ENCODE data around the gene KRT85. TPM values are rescaled to one million over a fixed set of nuclear protein-coding genes. Genes with fewer than 3 reads are reported as not detected.

The KRT85 gene
- total and polyA plus RNA-seq, 7 experiments from 2014 or later, result not detected

DNA sequence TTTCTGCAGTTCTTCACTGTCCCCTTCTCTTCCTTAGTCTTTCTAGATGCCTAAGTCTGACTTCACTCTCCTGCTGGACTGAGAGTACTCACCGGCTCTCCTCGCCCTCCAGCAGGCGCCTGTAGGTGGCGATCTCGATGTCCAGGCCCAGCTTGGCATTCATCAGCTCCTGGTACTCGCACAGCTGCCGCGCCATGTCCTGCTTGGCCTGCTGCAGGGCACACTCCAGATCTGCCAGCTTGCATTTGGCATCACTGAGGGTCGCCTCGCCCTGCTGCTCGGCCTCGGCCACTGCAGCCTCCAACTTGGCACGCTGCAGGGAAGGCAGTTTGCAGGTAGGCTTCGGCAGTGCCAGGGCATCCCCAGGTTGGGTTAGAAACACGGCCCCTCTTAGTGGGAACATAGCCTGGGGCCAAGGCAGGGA, 13.0 kb upstream of the KRT85 start:
- CTCF ChIA-PET, result interaction anchor here (0.6 to 1.1 kb wide), 2 partner anchors 18 to 439 kb away, joined by 3 read pairs; no protein-coding TSS in a partner anchor
- Histone ChIP-seq H3K4me1 (ENCODE audit: control insufficient read depth in 2 of 2, insufficient read depth in 2 of 2, low read length in 2 of 2) (peaks cover 3 to 7% of the 10 kb centered on the region in 2 donors), H3K27me3 (ENCODE audit: control insufficient read depth in 2 of 2, insufficient read depth in 2 of 2, low read length in 2 of 2) (no peaks in the 10 kb centered on the region), H3K4me3 (ENCODE audit: low read length) (no peak overlapping the region), H3K27ac (ENCODE audit: low read depth, low read length) (no peak overlapping the region), H3K36me3 (ENCODE audit: control insufficient read depth in 2 of 3, insufficient read depth in 3 of 3, low read length in 3 of 3) (no peaks in the 10 kb centered on the region), H3K9me3 (ENCODE audit: control insufficient read depth in 2 of 3, low read length in 3 of 3) (no peaks in the 10 kb centered on the region)
- ATAC-seq (no peak), DNase-seq (no peak)
- no peak overlapping the region for H3K4me3 Mint-ChIP-seq
- peaks cover 7 to 12% (median 8%) of the 10 kb centered on the region in 7 donors for H3K4me1 Mint-ChIP-seq
- H3K27me3 Mint-ChIP-seq, result peaks cover 0 to 15% (median 7%) of the 10 kb centered on the region in 5 donors
- no peaks in the 10 kb centered on the region for H3K36me3 Mint-ChIP-seq
- H3K9me3 Mint-ChIP-seq, result no peaks in the 10 kb centered on the region
- no peak overlapping the region for H3K27ac Mint-ChIP-seq
- intact Hi-C loops (cut with micrococcal nuclease), result no loop called here
- POLR2A ChIA-PET, result no interaction called here

DNA sequence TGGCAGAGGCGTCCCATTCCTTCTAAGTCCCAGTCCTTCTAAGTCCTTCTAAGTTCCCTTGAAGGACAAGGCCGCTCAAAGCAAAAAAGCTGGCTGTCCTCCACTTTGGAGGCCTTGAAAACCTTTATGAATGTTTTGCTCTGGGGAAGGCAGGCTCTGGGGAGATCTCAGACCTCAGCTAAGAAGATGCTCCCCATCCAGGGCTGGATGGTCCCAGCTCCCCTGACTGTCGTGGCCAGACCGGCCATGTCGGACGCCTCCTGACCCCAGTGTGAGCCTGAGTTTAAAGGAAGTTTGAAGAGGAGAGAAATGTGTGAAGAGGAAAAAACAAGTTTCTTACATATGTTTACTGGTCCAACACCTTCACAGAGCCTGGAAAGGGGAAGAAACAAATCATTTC, 12.3 kb upstream of the KRT85 start:
- no peak overlapping the region for H3K4me3 ChIP-seq (ENCODE audit: low read length)
- Mint-ChIP-seq H3K4me1 (peaks cover 7 to 12% (median 8%) of the 10 kb centered on the region in 7 donors), H3K27me3 (peaks cover 0 to 15% (median 7%) of the 10 kb centered on the region in 5 donors), H3K9me3 (no peaks in the 10 kb centered on the region), H3K27ac (no peak overlapping the region), H3K36me3 (no peaks in the 10 kb centered on the region), H3K4me3 (no peak overlapping the region)
- no peaks in the 10 kb centered on the region for H3K27me3 ChIP-seq (ENCODE audit: control insufficient read depth in 2 of 2, insufficient read depth in 2 of 2, low read length in 2 of 2)
- POLR2A ChIA-PET, result no interaction called here
- DNase-seq (no peak), ATAC-seq (no peak)
- no peak overlapping the region for H3K27ac ChIP-seq (ENCODE audit: low read depth, low read length)
- H3K36me3 ChIP-seq (ENCODE audit: control insufficient read depth in 2 of 3, insufficient read depth in 3 of 3, low read length in 3 of 3), result no peaks in the 10 kb centered on the region
- no peaks in the 10 kb centered on the region for H3K9me3 ChIP-seq (ENCODE audit: control insufficient read depth in 2 of 3, low read length in 3 of 3)
- CTCF ChIA-PET, result interaction anchor here (1.1 kb wide), 1 partner anchor 500 kb away, joined by 3 read pairs; no protein-coding TSS in a partner anchor
- H3K4me1 ChIP-seq (ENCODE audit: control insufficient read depth in 2 of 2, insufficient read depth in 2 of 2, low read length in 2 of 2), result peaks cover 3 to 7% of the 10 kb centered on the region in 2 donors
- intact Hi-C loops (cut with micrococcal nuclease), result loop anchor here in 1 of 2 donors (10.0 kb wide), 1 partner anchor 125 kb away; no protein-coding TSS in a partner anchor

DNA sequence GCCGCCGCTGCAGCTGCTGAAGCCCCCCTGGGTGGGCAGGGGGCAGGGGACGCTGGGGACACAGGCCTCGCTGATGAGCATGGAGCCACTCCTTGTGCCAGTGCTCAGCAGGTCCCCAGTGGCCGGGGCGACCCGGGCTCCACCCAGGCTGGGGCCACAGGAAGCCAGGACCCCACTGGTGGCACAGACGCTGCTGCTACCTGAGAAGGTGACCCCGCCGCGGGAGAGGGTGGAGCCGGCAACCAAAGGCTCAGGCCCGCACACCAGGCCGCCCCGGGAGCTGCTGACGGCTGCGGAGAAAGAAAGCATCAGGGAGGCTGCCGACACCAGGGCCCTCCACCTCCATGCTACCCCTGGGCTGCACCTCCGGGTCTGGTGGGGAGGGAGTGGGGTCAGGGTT, 10.8 kb upstream of the KRT85 start:
- Histone ChIP-seq H3K27ac (ENCODE audit: low read depth, low read length) (no peak overlapping the region), H3K27me3 (ENCODE audit: control insufficient read depth in 2 of 2, insufficient read depth in 2 of 2, low read length in 2 of 2) (no peaks in the 10 kb centered on the region), H3K9me3 (ENCODE audit: control insufficient read depth in 2 of 3, low read length in 3 of 3) (no peaks in the 10 kb centered on the region), H3K4me3 (ENCODE audit: low read length) (no peak overlapping the region), H3K4me1 (ENCODE audit: control insufficient read depth in 2 of 2, insufficient read depth in 2 of 2, low read length in 2 of 2) (peaks cover 3 to 5% of the 10 kb centered on the region in 2 donors), H3K36me3 (ENCODE audit: control insufficient read depth in 2 of 3, insufficient read depth in 3 of 3, low read length in 3 of 3) (no peaks in the 10 kb centered on the region)
- Mint-ChIP-seq H3K27ac (no peak overlapping the region), H3K4me1 (peaks cover 6 to 8% (median 7%) of the 10 kb centered on the region in 7 donors), H3K9me3 (peaks cover 0 to 13% (median 0%) of the 10 kb centered on the region in 11 donors), H3K36me3 (no peaks in the 10 kb centered on the region), H3K27me3 (peaks cover 0 to 21% (median 7%) of the 10 kb centered on the region in 5 donors), H3K4me3 (no peak overlapping the region)
- ChIA-PET POLR2A (no interaction called here), CTCF (no interaction called here)
- intact Hi-C loops (cut with micrococcal nuclease), result loop anchor here in 1 of 2 donors (10.0 kb wide), 1 partner anchor 127 kb away; no protein-coding TSS in a partner anchor
- ATAC-seq, result no peak
- DNase-seq, result no peak

DNA sequence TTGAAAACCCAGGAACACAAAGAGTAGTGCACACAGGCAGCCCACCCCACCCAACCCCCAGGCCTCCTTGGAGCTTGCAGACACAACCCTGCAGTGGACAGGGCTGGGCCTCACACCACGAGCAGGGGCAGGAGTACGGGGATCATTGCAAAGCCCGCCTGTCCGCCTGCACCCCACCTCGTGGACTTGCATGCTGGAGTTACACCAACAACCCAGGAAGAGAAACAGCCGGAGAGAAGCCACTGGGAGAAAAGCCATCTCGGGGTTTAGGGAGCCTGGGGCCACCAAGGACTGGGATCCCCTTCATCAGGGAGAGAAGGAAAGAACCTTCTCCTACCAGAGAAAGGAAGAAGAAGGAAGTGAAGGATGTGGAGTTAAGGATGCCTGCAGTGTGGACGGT, 10.0 kb upstream of the KRT85 start:
- Mint-ChIP-seq H3K9me3 (peaks cover 0 to 13% (median 0%) of the 10 kb centered on the region in 11 donors), H3K27me3 (peaks cover 0 to 25% (median 7%) of the 10 kb centered on the region in 5 donors), H3K4me3 (no peak overlapping the region), H3K36me3 (no peaks in the 10 kb centered on the region), H3K4me1 (no peaks in the 10 kb centered on the region), H3K27ac (no peak overlapping the region)
- Histone ChIP-seq H3K36me3 (ENCODE audit: control insufficient read depth in 2 of 3, insufficient read depth in 3 of 3, low read length in 3 of 3) (no peaks in the 10 kb centered on the region), H3K27me3 (ENCODE audit: control insufficient read depth in 2 of 2, insufficient read depth in 2 of 2, low read length in 2 of 2) (no peaks in the 10 kb centered on the region), H3K9me3 (ENCODE audit: control insufficient read depth in 2 of 3, low read length in 3 of 3) (no peaks in the 10 kb centered on the region), H3K4me3 (ENCODE audit: low read length) (no peak overlapping the region), H3K4me1 (ENCODE audit: control insufficient read depth in 2 of 2, insufficient read depth in 2 of 2, low read length in 2 of 2) (no peaks in the 10 kb centered on the region), H3K27ac (ENCODE audit: low read depth, low read length) (no peak overlapping the region)
- POLR2A ChIA-PET, result no interaction called here
- DNase-seq, result no peak
- no peak for ATAC-seq
- intact Hi-C loops (cut with micrococcal nuclease), result loop anchor here in 1 of 2 donors (10.0 kb wide), 1 partner anchor 128 kb away; no protein-coding TSS in a partner anchor
- CTCF ChIA-PET, result no interaction called here

DNA sequence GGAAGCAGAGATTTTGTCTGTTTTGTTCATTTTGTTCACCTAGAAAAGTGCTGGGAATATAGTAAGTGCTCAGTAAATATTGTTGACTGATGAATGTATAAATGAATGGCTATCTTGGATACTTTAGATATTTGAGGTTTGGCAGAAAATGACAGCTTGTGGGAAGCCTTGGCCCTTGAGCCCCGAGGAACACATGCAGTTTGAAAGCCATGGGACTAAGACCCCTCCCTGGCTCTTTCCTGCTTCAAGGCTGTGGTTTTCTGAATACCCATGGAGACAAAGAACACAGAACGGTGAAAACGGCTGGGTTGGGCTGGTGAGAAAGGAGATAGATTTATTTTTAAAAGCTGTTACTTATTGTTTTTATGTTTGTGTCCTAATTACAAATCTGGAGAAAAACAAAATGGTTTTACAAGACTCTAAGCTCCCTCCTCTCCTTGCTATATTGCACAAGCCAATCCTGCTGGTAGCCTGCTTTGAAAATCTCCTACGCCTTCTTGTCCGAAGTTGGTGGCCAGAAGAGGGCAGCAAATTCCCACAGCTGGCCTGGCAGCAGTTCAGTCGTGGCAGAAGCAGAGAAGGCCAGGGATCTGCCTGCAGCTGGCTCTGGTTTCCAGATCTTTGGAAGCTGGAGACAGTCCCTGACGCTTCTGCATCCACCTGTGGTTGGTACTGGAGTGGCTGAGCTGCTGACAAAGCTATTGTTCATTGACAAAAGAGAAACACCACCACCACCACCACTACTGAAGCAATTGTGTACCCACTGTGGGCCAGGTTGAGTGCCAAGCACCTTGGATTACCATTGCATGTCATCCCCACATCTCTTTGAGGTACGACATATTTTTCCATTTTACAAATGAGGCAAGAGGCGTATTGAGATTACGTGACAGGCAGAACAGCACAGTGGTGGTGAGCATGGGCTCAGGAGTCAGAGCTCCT, 5.2 kb upstream of the KRT85 start:
- no peaks in the 10 kb centered on the region for H3K4me1 Mint-ChIP-seq
- no peak overlapping the region for H3K4me3 ChIP-seq (ENCODE audit: low read length)
- H3K27ac Mint-ChIP-seq, result no peak overlapping the region
- ATAC-seq, result peak; percentile 70
- H3K36me3 ChIP-seq (ENCODE audit: control insufficient read depth in 2 of 3, insufficient read depth in 3 of 3, low read length in 3 of 3), result no peaks in the 10 kb centered on the region
- ChIA-PET POLR2A (no interaction called here), CTCF (interaction anchor here (0.5 to 4.9 kb wide), 10 partner anchors 11 to 614 kb away, joined by 3 to 78 read pairs (median 4); partner anchors contain the start of gene KRT74)
- DNase-seq, result peak in 7 of 9 donors; percentile 30 to 60 (median 42)
- no peaks in the 10 kb centered on the region for H3K27me3 ChIP-seq (ENCODE audit: control insufficient read depth in 2 of 2, insufficient read depth in 2 of 2, low read length in 2 of 2)
- peaks cover 2 to 31% (median 10%) of the 10 kb centered on the region in 5 donors for H3K27me3 Mint-ChIP-seq
- H3K4me3 Mint-ChIP-seq, result no peak overlapping the region
- H3K9me3 ChIP-seq (ENCODE audit: control insufficient read depth in 2 of 3, low read length in 3 of 3), result no peaks in the 10 kb centered on the region
- no peaks in the 10 kb centered on the region for H3K36me3 Mint-ChIP-seq
- H3K9me3 Mint-ChIP-seq, result peaks cover 0 to 13% (median 0%) of the 10 kb centered on the region in 11 donors
- no peak overlapping the region for H3K27ac ChIP-seq (ENCODE audit: low read depth, low read length)
- intact Hi-C loops (cut with micrococcal nuclease), result loop anchor here (1.0 to 10.0 kb wide), 5 partner anchors 132 to 507 kb away; no protein-coding TSS in a partner anchor
- H3K4me1 ChIP-seq (ENCODE audit: control insufficient read depth in 2 of 2, insufficient read depth in 2 of 2, low read length in 2 of 2), result no peaks in the 10 kb centered on the region

DNA sequence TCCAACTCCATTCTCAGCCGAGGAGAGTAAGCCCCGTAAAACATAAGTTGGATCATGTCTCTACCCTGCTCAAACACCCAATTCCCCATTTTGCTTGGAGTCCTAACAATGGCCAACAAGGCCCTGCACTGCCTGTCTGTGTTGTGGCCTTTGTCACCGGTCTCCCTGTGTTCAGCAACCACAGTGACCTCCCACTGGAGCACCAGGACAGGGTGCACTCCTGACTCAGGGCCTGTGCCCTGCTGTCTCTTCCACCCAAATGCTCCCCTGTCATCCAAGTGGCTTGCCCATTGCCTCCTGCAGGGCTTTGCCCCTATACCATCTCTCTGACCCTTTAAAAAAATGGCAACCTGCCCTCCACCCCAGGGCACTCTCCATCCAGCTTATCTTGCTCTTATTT, 4.4 kb upstream of the KRT85 start:
- Mint-ChIP-seq H3K36me3 (no peaks in the 10 kb centered on the region), H3K4me3 (no peak overlapping the region), H3K27ac (peak overlapping the region in 1 of 9 donors; percentile 21), H3K4me1 (no peaks in the 10 kb centered on the region), H3K9me3 (peaks cover 0 to 13% (median 0%) of the 10 kb centered on the region in 11 donors), H3K27me3 (peaks cover 0 to 31% (median 10%) of the 10 kb centered on the region in 5 donors)
- no peaks in the 10 kb centered on the region for H3K27me3 ChIP-seq (ENCODE audit: control insufficient read depth in 2 of 2, insufficient read depth in 2 of 2, low read length in 2 of 2)
- no peak for DNase-seq
- no peak overlapping the region for H3K4me3 ChIP-seq (ENCODE audit: low read length)
- no peak overlapping the region for H3K27ac ChIP-seq (ENCODE audit: low read depth, low read length)
- no peak for ATAC-seq
- ChIA-PET CTCF (interaction anchor here (1.0 to 4.9 kb wide), 5 partner anchors 44 to 510 kb away, joined by 4 to 78 read pairs (median 5); no protein-coding TSS in a partner anchor), POLR2A (no interaction called here)
- H3K9me3 ChIP-seq (ENCODE audit: control insufficient read depth in 2 of 3, low read length in 3 of 3), result no peaks in the 10 kb centered on the region
- intact Hi-C loops (cut with micrococcal nuclease), result loop anchor here (1.0 to 10.0 kb wide), 5 partner anchors 133 to 508 kb away; no protein-coding TSS in a partner anchor
- no peaks in the 10 kb centered on the region for H3K4me1 ChIP-seq (ENCODE audit: control insufficient read depth in 2 of 2, insufficient read depth in 2 of 2, low read length in 2 of 2)
- H3K36me3 ChIP-seq (ENCODE audit: control insufficient read depth in 2 of 3, insufficient read depth in 3 of 3, low read length in 3 of 3), result no peaks in the 10 kb centered on the region
